K562 (cell line): ENCODE measurements around the gene MOAP1. TPM values are rescaled to one million over a fixed set of nuclear protein-coding genes. Genes with fewer than 3 reads are reported as not detected.
A peak's percentile ranks its signal among the peaks of the same experiment; 100 is the strongest.

Experiments used
- ATAC-seq: fragments of 200-7000 bp; cut with Tn5 transposase; 3 replicates; pipeline ENCODE4 v1.9.1; 2020; ENCODE audit warnings: moderate library complexity
- BruUV-seq: library from RNA; stranded (reverse); fragments of 400-500 nt; replicated peaks from 2 replicates; lab custom pipeline; 2021; lab: Mats Ljungman, UMichigan
- CTCF ChIA-PET: fragments of 300-600 bp; formaldehyde crosslinking; extraction: SDS; loops from one replicate; lab custom pipeline; 2021; ENCODE audit warnings: low intra/inter-chr PET ratio; lab: Yijun Ruan, JAX
- POLR2A ChIA-PET: fragments of 300-600, 350-650 bp; sonication (Branson Sonifier 250); formaldehyde crosslinking; extraction: SDS; loops from one replicate; lab custom pipeline; 2021; ENCODE audit warnings: antibody characterized with exemption, inconsistent platforms; lab: Yijun Ruan, JAX
- DNase-seq, 4 experiments: peaks; one replicate each; pipeline versions ENCODE4 v3.0.0 to v3.0.0-alpha.2; 2011 to 2018; ENCODE audit warnings: low spot score in 3 of 4, mixed read lengths in 3 of 4; ENCODE audit errors: extremely low read depth in 1 of 4
- FAIRE-seq: peaks from 2 replicates; lab custom pipeline; 2011; peaks lifted over from hg19 to GRCh38; lab: Jason Lieb, UNC
- H2AFZ ChIP-seq: 2 replicates; pipeline ENCODE4 v1.6.0; 2011; ENCODE audit warnings: low read depth, low read length, control low read depth, inconsistent platforms
- H3K27ac ChIP-seq: fragments of 200-600 bp; 3 replicates; pipeline ENCODE4 v1.8.0; 2011; ENCODE audit warnings: low read depth, mild to moderate bottlenecking, control low read depth, inconsistent platforms, low read length, moderate library complexity, mixed read lengths; ENCODE audit errors: extremely low read depth
- H3K27me3 ChIP-seq, 2 experiments: fragments of 300-600 bp in 1 of 2; 2 replicates in 1 of 2; 3 replicates in 1 of 2; pipeline versions ENCODE4 v1.6.0 to v1.8.0; 2011; ENCODE audit warnings: inconsistent platforms in 2 of 2, low read length in 2 of 2, mild to moderate bottlenecking in 1 of 2, mixed read lengths in 1 of 2, moderate library complexity in 1 of 2; ENCODE audit not compliant: control insufficient read depth in 2 of 2, insufficient read depth in 2 of 2
- H3K36me3 ChIP-seq: fragments of 300-600 bp; 3 replicates; pipeline ENCODE4 v1.8.0; 2011; ENCODE audit warnings: mild to moderate bottlenecking, low read length, inconsistent platforms; ENCODE audit not compliant: control insufficient read depth, insufficient read depth
- H3K4me1 ChIP-seq, 2 experiments: fragments of 200-600 bp in 1 of 2; replicated peaks in 1 of 2; 2 replicates in 1 of 2; 3 replicates in 1 of 2; pipeline versions ENCODE4 v1.5.1 to v1.8.0; 2011; ENCODE audit warnings: inconsistent platforms in 2 of 2, low read length in 2 of 2, mild to moderate bottlenecking in 1 of 2, mixed read lengths in 1 of 2, moderate library complexity in 1 of 2; ENCODE audit not compliant: control insufficient read depth in 2 of 2, insufficient read depth in 2 of 2
- H3K4me2 ChIP-seq: 2 replicates; pipeline ENCODE4 v1.6.1; 2011; ENCODE audit warnings: low read length, control low read depth, inconsistent platforms, mixed read lengths; ENCODE audit not compliant: insufficient read depth
- H3K4me3 ChIP-seq: fragments of 200-600 bp; sonication (generic), shearing (Covaris generic); 2 replicates; pipeline ENCODE4 v1.5.1; 2016; ENCODE audit warnings: control low read depth, inconsistent platforms
- H3K79me2 ChIP-seq: fragments of 200-600 bp; 3 replicates; pipeline ENCODE4 v1.8.0; 2011; ENCODE audit warnings: low read length, inconsistent platforms; ENCODE audit not compliant: control insufficient read depth, insufficient read depth
- H3K9ac ChIP-seq, 2 experiments: 2 replicates each; pipeline versions ENCODE4 v1.6.0 to v1.6.1; 2011; ENCODE audit warnings: low read depth in 2 of 2, low read length in 2 of 2, control low read depth in 1 of 2, inconsistent platforms in 1 of 2, mild to moderate bottlenecking in 1 of 2, mixed read lengths in 1 of 2; ENCODE audit not compliant: insufficient read depth in 1 of 2
- H3K9me1 ChIP-seq: one replicate; pipeline ENCODE4 v1.6.0; 2011; ENCODE audit warnings: inconsistent platforms, mild to moderate bottlenecking, low read length, moderate library complexity; ENCODE audit not compliant: control insufficient read depth, insufficient read depth
- H3K9me3 ChIP-seq: replicated peaks from 2 replicates; pipeline ENCODE4 v1.5.1; 2011; ENCODE audit warnings: low read depth, low read length, inconsistent platforms; ENCODE audit not compliant: control insufficient read depth, insufficient read depth
- H4K20me1 ChIP-seq: replicated peaks from 2 replicates; pipeline ENCODE4 v1.6.1; 2011; ENCODE audit warnings: low read length, inconsistent platforms, mixed read lengths; ENCODE audit not compliant: control insufficient read depth, insufficient read depth
- CTBP1 ChIP-seq: fragments of 450-650 bp; IDR thresholded peaks from 2 replicates; pipeline ENCODE4 v1.6.1; 2016; ENCODE audit warnings: borderline replicate concordance
- FIP1L1 ChIP-seq: fragments of 200-400 bp; formaldehyde crosslinking; IDR thresholded peaks from 2 replicates; pipeline ENCODE4 v1.6.1; 2018; ENCODE audit warnings: mild to moderate bottlenecking, low read depth, low read length; ENCODE audit not compliant: poor library complexity, severe bottlenecking
- FOXA1 ChIP-seq: fragments of 450-650 bp; IDR thresholded peaks from 2 replicates; pipeline ENCODE4 v1.6.1; 2016; ENCODE audit warnings: mild to moderate bottlenecking, borderline replicate concordance
- MCM3 ChIP-seq: fragments of 450-650 bp; IDR thresholded peaks from 2 replicates; pipeline ENCODE4 v1.6.1; 2016
- POLR2H ChIP-seq: IDR thresholded peaks from 2 replicates; pipeline ENCODE4 v1.6.1; 2016; ENCODE audit warnings: missing genetic modification characterization, low read depth, mild to moderate bottlenecking, control low read depth, missing compliant biosample characterization, moderate library complexity
- RAD21 ChIP-seq, 2 experiments: fragments of 250-450 bp in 1 of 2; fragments of 450-650 bp in 1 of 2; sonication (Bioruptor Pico) in 1 of 2; formaldehyde crosslinking in 1 of 2; IDR thresholded peaks in 1 of 2; conservative IDR thresholded peaks in 1 of 2; 2 replicates each; pipeline versions ENCODE4 v1.4.0 to v1.8.0; 2020 to 2022; ENCODE audit warnings: mild to moderate bottlenecking in 2 of 2, moderate library complexity in 1 of 2
- TFAP4 ChIP-seq: sonication (generic); formaldehyde crosslinking; IDR thresholded peaks from 2 replicates; pipeline ENCODE4 v1.8.0; 2022; ENCODE audit warnings: missing genetic modification reagents, mild to moderate bottlenecking, moderate library complexity, borderline replicate concordance
- ZNF175 ChIP-seq: fragments of 200-800 bp; sonication (Bioruptor generic); IDR thresholded peaks from 2 replicates; pipeline ENCODE4 v1.6.1; 2016; ENCODE audit warnings: low read depth, mild to moderate bottlenecking, missing genetic modification characterization, missing compliant biosample characterization
- ZNF24 ChIP-seq: fragments of 450-650 bp; IDR thresholded peaks from 2 replicates; pipeline ENCODE4 v1.6.1; 2016
- ZNF274 ChIP-seq: IDR thresholded peaks from 2 replicates; pipeline ENCODE4 v1.6.1; 2011; ENCODE audit warnings: low read depth, mild to moderate bottlenecking, low read length, moderate library complexity, borderline replicate concordance
- ZNF347 ChIP-seq: fragments of 450-650 bp; formaldehyde crosslinking; IDR thresholded peaks from 2 replicates; pipeline ENCODE4 v1.4.0; 2020; ENCODE audit warnings: low read depth, mild to moderate bottlenecking, moderate library complexity
- WGBS: fragments of 100-300 bp; shearing (Covaris generic); methylation state at CpG from one replicate; pipeline ENCODE4 v1.1.6; 2016; ENCODE audit warnings: low coverage, mixed read lengths; ENCODE audit not compliant: insufficient coverage; ENCODE audit errors: missing lambda C conversion rate; 5-methylcytosine and 5-hydroxymethylcytosine counted together
- in situ Hi-C: fragments of 300-500 bp; cut with MboI; formaldehyde crosslinking; loops from 4 replicates; pipeline ENCODE4 v1.15.0; 2018; ENCODE audit warnings: inconsistent platforms, mixed read lengths
- intact Hi-C: fragments of 100-400 bp; cut with micrococcal nuclease; formaldehyde crosslinking; loops from 2 replicates; pipeline ENCODE4 v1.14.2; 2022
- polyA plus RNA-seq, 8 experiments: library from polyadenylated mRNA; depleted of rRNA in 4 of 8; stranded (reverse) in 5 of 8; unstranded in 3 of 8; fragments of >200 nt; fragmentation: Nextera tagmentation in 2 of 8; fragmentation: Illumina TruSeq in 1 of 8; extraction: Ambion mirVana in 2 of 8; extraction: Trizol in 1 of 8; gene quantifications; 2 replicates each; pipeline versions ENCODE4 v1.2.1 to v1.2.3, GENCODE V29; 2011 to 2014; ENCODE audit warnings: inconsistent platforms in 1 of 8, missing spikeins in 1 of 8
- total RNA-seq, 7 experiments: library from RNA; depleted of rRNA in 6 of 7; stranded (reverse); fragments of >200 nt in 6 of 7; fragmentation: Illumina TruSeq in 2 of 7; extraction: Trizol in 2 of 7; gene quantifications; 2 replicates each; pipeline versions ENCODE4 v1.2.1 to v1.2.3, GENCODE V29; 2011 to 2021; ENCODE audit warnings: low replicate concordance in 1 of 7
- TF ChIP-seq, protein P1 (sequence below): fragments of 250-450 bp; sonication (Bioruptor Pico); IDR thresholded peaks from 2 replicates; pipeline ENCODE4 v1.4.0; 2020
- TF ChIP-seq, protein P2 (sequence below): sonication (generic); formaldehyde crosslinking; IDR thresholded peaks from 2 replicates; pipeline ENCODE4 v1.5.0; 2020; ENCODE audit warnings: missing genetic modification reagents

Gene MOAP1
- total and polyA plus RNA-seq, 9 of the 15 experiments (the other 6 are each of a cell fraction or from before 2014, with no cell fraction given) = 1.5 to 14.4 (median 6.0) TPM

- FAIRE-seq (peak; percentile 51), DNase-seq (peak; percentile 38 to 66 (median 46)), ATAC-seq (peak; percentile 94)
- Histone ChIP-seq H3K36me3 (no peaks in the 10 kb centered on the region), H3K79me2 (no peaks in the 10 kb centered on the region), H2AFZ (no peak overlapping the region), H4K20me1 (no peaks in the 10 kb centered on the region), H3K27ac (no peak overlapping the region), H3K9me1 (no peaks in the 10 kb centered on the region), H3K9ac (no peak overlapping the region; a peak in 1 of 4 replicates), H3K4me3 (no peak overlapping the region), H3K4me1 (peaks cover 3 to 7% of the 10 kb centered on the region in 2 experiments; a peak in 3 of 5 replicates), H3K27me3 (peaks cover 0 to 1% of the 10 kb centered on the region in 2 experiments; a peak in 1 of 5 replicates), H3K4me2 (peak overlapping the region; percentile 24; the same call in 1 of the 2 replicates), H3K9me3 (no peaks in the 10 kb centered on the region)
- 2% methylated on average over 10 of the region's 17 CpGs for WGBS
- POLR2A ChIA-PET = interaction anchor here (1.4 kb wide), 1 partner anchor 25 kb away, joined by 3 read pairs; no protein-coding TSS in a partner anchor
- intact Hi-C loops (no loop called here), in situ Hi-C loops (no loop called here)
- CTCF ChIA-PET = interaction anchor here (0.5 to 3.9 kb wide), 3 partner anchors 25 to 186 kb away, joined by 7 to 22 read pairs (median 18); no protein-coding TSS in a partner anchor
- no TSS peak for BruUV-seq
- no peak for TF ChIP-seq FOXA1
- TF ChIP-seq CTBP1 = peak; percentile 14; the same call in 1 of the 2 replicates
- no peak for TF ChIP-seq POLR2H (tag)
- no peak for TF ChIP-seq FIP1L1
- no peak for TF ChIP-seq ZNF274
- TF ChIP-seq, protein P1, sequence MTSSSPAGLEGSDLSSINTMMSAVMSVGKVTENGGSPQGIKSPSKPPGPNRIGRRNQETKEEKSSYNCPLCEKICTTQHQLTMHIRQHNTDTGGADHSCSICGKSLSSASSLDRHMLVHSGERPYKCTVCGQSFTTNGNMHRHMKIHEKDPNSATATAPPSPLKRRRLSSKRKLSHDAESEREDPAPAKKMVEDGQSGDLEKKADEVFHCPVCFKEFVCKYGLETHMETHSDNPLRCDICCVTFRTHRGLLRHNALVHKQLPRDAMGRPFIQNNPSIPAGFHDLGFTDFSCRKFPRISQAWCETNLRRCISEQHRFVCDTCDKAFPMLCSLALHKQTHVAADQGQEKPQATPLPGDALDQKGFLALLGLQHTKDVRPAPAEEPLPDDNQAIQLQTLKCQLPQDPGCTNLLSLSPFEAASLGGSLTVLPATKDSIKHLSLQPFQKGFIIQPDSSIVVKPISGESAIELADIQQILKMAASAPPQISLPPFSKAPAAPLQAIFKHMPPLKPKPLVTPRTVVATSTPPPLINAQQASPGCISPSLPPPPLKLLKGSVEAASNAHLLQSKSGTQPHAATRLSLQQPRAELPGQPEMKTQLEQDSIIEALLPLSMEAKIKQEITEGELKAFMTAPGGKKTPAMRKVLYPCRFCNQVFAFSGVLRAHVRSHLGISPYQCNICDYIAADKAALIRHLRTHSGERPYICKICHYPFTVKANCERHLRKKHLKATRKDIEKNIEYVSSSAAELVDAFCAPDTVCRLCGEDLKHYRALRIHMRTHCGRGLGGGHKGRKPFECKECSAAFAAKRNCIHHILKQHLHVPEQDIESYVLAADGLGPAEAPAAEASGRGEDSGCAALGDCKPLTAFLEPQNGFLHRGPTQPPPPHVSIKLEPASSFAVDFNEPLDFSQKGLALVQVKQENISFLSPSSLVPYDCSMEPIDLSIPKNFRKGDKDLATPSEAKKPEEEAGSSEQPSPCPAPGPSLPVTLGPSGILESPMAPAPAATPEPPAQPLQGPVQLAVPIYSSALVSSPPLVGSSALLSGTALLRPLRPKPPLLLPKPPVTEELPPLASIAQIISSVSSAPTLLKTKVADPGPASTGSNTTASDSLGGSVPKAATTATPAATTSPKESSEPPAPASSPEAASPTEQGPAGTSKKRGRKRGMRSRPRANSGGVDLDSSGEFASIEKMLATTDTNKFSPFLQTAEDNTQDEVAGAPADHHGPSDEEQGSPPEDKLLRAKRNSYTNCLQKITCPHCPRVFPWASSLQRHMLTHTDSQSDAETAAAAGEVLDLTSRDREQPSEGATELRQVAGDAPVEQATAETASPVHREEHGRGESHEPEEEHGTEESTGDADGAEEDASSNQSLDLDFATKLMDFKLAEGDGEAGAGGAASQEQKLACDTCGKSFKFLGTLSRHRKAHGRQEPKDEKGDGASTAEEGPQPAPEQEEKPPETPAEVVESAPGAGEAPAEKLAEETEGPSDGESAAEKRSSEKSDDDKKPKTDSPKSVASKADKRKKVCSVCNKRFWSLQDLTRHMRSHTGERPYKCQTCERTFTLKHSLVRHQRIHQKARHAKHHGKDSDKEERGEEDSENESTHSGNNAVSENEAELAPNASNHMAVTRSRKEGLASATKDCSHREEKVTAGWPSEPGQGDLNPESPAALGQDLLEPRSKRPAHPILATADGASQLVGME (CRISPR knock-in tag) = no peak
- no peak for TF ChIP-seq ZNF24
- TF ChIP-seq, protein P2, sequence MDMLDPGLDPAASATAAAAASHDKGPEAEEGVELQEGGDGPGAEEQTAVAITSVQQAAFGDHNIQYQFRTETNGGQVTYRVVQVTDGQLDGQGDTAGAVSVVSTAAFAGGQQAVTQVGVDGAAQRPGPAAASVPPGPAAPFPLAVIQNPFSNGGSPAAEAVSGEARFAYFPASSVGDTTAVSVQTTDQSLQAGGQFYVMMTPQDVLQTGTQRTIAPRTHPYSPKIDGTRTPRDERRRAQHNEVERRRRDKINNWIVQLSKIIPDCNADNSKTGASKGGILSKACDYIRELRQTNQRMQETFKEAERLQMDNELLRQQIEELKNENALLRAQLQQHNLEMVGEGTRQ (CRISPR knock-in tag) = no peak
- no peak for TF ChIP-seq ZNF175 (CRISPR knock-in tag)
- no peak for TF ChIP-seq ZNF347
- TF ChIP-seq MCM3 = no peak
- peak in 1 of 2 experiments; percentile 52; a peak in 2 of 4 replicates for TF ChIP-seq RAD21 (CRISPR knock-in tag; conservative IDR thresholded peaks at IDR 0.05 in 1 of 2, IDR thresholded peaks at IDR 0.05 in 1 of 2)
- TF ChIP-seq TFAP4 (CRISPR knock-in tag) = peak; percentile 67
Observed at GRCh38 chr14:93137864-93138263, 46.8 kb downstream of the MOAP1 start.
